Heart left ventricle (tissue), 13 donors: Measurements from ENCODE around the gene SLIT3.

ENCODE experiments used
- POLR2A ChIP-seq, 2 donors: fragments of 450-650 bp; IDR thresholded peaks; one replicate each; pipeline ENCODE4 v1.6.1; 2017; ENCODE audit warnings: antibody characterized with exemption in 2 of 2, mild to moderate bottlenecking in 2 of 2, moderate library complexity in 2 of 2
- TF ChIP-seq, protein P1 (sequence below), 12 donors: fragments of 200-600 bp; sonication (generic) in 4 of 12; IDR thresholded peaks; one replicate each; pipeline versions ENCODE4 v1.5.0 to v1.8.0; 2018 to 2022; ENCODE audit warnings: antibody characterized with exemption in 12 of 12, mild to moderate bottlenecking in 5 of 12
- donor health status: ischemic (EF 13 %, LVEDD 7.1; RV severe dilation, severe dysfunction).
- donor health status: DM: no; HTN: yes; CAD: no.
- donor health status: DM: no; HTN: no; CAD: no.
- donor health status: ischemic (EF 25% LVEDD 6.9; RV normal size, moderate dysfunction).
- donor health status: ischemic (EF 25% LVEDD 5.7; RV mildly dilated, moderate dysfunction).
- donor health status: ischemic (EF 35%, LVEDD 5.7; RV mildly dilated, moderate dysfunction).
- donor health status: nonischemic (EF 11% LVEDD 7.7; RV severe dilation, severe dysfunction).
- donor health status: DM: yes; HTN: yes; CAD: no.
- donor health status: PGD.
- donor health status: ischemic (EF 29% LVEDD 5.4; RV normal size, mild dysfunction).
- donor health status: nonischemic (EF 23%, LVEDD 6.1; RV moderate dilation, normal function).

DNA sequence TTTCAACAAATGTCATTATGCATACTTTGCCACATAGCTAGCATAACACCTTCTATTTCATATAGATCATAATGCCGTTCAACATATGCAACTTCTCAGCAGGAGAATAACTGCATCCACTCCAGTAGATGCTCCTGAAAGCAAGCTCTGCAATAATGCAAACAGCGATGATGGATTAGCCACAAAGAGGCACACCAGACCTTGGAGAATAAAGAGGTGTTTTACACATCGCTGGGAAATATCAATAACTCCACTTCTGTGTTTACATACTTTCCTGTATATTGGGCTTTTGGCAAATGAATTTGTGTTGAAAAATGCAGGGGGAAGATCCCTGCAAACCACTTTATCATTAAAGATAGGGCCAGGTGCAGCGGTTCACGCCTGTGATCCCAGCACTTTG, 450.3 kb downstream of the SLIT3 start:
- TF ChIP-seq, protein P1, sequence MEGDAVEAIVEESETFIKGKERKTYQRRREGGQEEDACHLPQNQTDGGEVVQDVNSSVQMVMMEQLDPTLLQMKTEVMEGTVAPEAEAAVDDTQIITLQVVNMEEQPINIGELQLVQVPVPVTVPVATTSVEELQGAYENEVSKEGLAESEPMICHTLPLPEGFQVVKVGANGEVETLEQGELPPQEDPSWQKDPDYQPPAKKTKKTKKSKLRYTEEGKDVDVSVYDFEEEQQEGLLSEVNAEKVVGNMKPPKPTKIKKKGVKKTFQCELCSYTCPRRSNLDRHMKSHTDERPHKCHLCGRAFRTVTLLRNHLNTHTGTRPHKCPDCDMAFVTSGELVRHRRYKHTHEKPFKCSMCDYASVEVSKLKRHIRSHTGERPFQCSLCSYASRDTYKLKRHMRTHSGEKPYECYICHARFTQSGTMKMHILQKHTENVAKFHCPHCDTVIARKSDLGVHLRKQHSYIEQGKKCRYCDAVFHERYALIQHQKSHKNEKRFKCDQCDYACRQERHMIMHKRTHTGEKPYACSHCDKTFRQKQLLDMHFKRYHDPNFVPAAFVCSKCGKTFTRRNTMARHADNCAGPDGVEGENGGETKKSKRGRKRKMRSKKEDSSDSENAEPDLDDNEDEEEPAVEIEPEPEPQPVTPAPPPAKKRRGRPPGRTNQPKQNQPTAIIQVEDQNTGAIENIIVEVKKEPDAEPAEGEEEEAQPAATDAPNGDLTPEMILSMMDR (IDR thresholded peaks at IDR 0.05) = no peak
- TF ChIP-seq POLR2A (IDR thresholded peaks at IDR 0.05) = no peak
